Fibroblast of lung (primary cell): Measurements from ENCODE around the gene CENPL. TPM values are rescaled to one million over a fixed set of nuclear protein-coding genes. Genes with fewer than 3 reads are reported as not detected.
A peak's percentile ranks its signal among the peaks of the same experiment; 100 is the strongest.
"Not testable (repeated sequence)": the region's sequence is repeated elsewhere in the genome, so short reads cannot be mapped to it uniquely, and the experiment has no call there.

Experiments
- DNase-seq, 2 donors: peaks; one replicate each; pipeline versions ENCODE4 v3.0.0 to v3.0.0-alpha.2; 2010; ENCODE audit warnings: low read depth in 2 of 2
- H2AFZ ChIP-seq: 2 replicates; pipeline ENCODE4 v1.5.1; 2012; ENCODE audit warnings: low read length, control low read depth, inconsistent platforms
- H3K27ac ChIP-seq: 2 replicates; pipeline ENCODE4 v1.5.1; 2011; ENCODE audit warnings: low read length, control low read depth; ENCODE audit not compliant: insufficient read depth
- H3K27me3 ChIP-seq: 2 replicates; pipeline ENCODE4 v1.5.1; 2011; ENCODE audit warnings: mild to moderate bottlenecking, low read length; ENCODE audit not compliant: control insufficient read depth, insufficient read depth
- H3K36me3 ChIP-seq: 2 replicates; pipeline ENCODE4 v1.5.1; 2011; ENCODE audit warnings: low read length; ENCODE audit not compliant: control insufficient read depth, insufficient read depth
- H3K4me1 ChIP-seq: 2 replicates; pipeline ENCODE4 v1.5.1; 2011; ENCODE audit warnings: low read length; ENCODE audit not compliant: control insufficient read depth, insufficient read depth; ENCODE audit errors: extremely low read depth
- H3K4me2 ChIP-seq: 2 replicates; pipeline ENCODE4 v1.5.1; 2011; ENCODE audit warnings: low read length, control low read depth; ENCODE audit not compliant: insufficient read depth; ENCODE audit errors: extremely low read depth
- H3K4me3 ChIP-seq, 4 experiments: fragments of 200-600 bp in 1 of 4; sonication (generic) in 1 of 4; replicated peaks in 1 of 4; 2 replicates each; pipeline ENCODE4 v1.5.1; 2011 to 2016; ENCODE audit warnings: low read length in 4 of 4, low read depth in 3 of 4, mild to moderate bottlenecking in 3 of 4, control low read depth in 2 of 4, inconsistent platforms in 1 of 4, mixed read lengths in 1 of 4; ENCODE audit not compliant: insufficient read depth in 1 of 4; ENCODE audit errors: control extremely low read depth in 1 of 4
- H3K79me2 ChIP-seq: 2 replicates; pipeline ENCODE4 v1.5.1; 2012; ENCODE audit warnings: mild to moderate bottlenecking, low read length, inconsistent platforms; ENCODE audit not compliant: control insufficient read depth, insufficient read depth
- H3K9ac ChIP-seq: 2 replicates; pipeline ENCODE4 v1.5.1; 2011; ENCODE audit warnings: mild to moderate bottlenecking, low read length, control low read depth; ENCODE audit not compliant: insufficient read depth
- H3K9me3 ChIP-seq: 2 replicates; pipeline ENCODE4 v1.5.1; 2012; ENCODE audit warnings: low read depth, low read length; ENCODE audit not compliant: control insufficient read depth, insufficient read depth
- H4K20me1 ChIP-seq: 2 replicates; pipeline ENCODE4 v1.5.1; 2011; ENCODE audit warnings: low read length; ENCODE audit not compliant: control insufficient read depth, insufficient read depth; ENCODE audit errors: extremely low read depth
- CTCF ChIP-seq, 2 donors: IDR thresholded peaks in 1 of 2; conservative IDR thresholded peaks in 1 of 2; 1 replicate in 1 of 2; 2 replicates in 1 of 2; pipeline ENCODE4 v1.5.1; 2011 to 2012; ENCODE audit warnings: low read length in 2 of 2, control low read depth in 1 of 2, inconsistent platforms in 1 of 2, low read depth in 1 of 2, mild to moderate bottlenecking in 1 of 2
- EZH2 ChIP-seq: IDR thresholded peaks from 2 replicates; pipeline ENCODE4 v1.5.1; 2012; ENCODE audit warnings: low read length, control low read depth, mild to moderate bottlenecking; ENCODE audit errors: missing control alignments
- polyA plus RNA-seq, 2 donors: library from polyadenylated mRNA; depleted of rRNA in 1 of 2; stranded (reverse) in 1 of 2; unstranded in 1 of 2; fragments of >200 nt; gene quantifications; 2 replicates each; pipeline ENCODE4 v1.2.1, GENCODE V29; 2011 to 2012; ENCODE audit warnings: missing spikeins in 1 of 2
- total RNA-seq: library from RNA; depleted of rRNA; stranded (reverse); fragments of >200 nt; gene quantifications from 2 replicates; pipeline ENCODE4 v1.2.1, GENCODE V29; 2014

The CENPL gene
- total and polyA plus RNA-seq, 2 donors (not counting 1 experiment from before 2014, with no cell fraction given): 9.9 to 16.0 TPM

- Histone ChIP-seq H3K27ac (peak overlapping the region; percentile 92), H3K4me2 (peak overlapping the region; percentile 93), H4K20me1 (no peaks in the 10 kb centered on the region), H3K9me3 (no peaks in the 10 kb centered on the region), H2AFZ (peak overlapping the region; percentile 75), H3K4me1 (no peaks in the 10 kb centered on the region), H3K9ac (peak overlapping the region; percentile 56), H3K36me3 (no peaks in the 10 kb centered on the region), H3K79me2 (peaks cover 48% of the 10 kb centered on the region), H3K4me3 (peak overlapping the region; percentile 60 to 92 (median 86)), H3K27me3 (no peaks in the 10 kb centered on the region)
- no peak for DNase-seq
- TF ChIP-seq EZH2: no peak
- no peak for TF ChIP-seq CTCF (conservative IDR thresholded peaks at IDR 0.05 in 1 of 2, IDR thresholded peaks at IDR 0.05 in 1 of 2; ENCODE audit: low read depth in 1 of 2, low read length in 2 of 2)
Measured at GRCh38 chr1:173823781-173824314, 835 bp downstream of the CENPL start.

- H4K20me1 ChIP-seq: no peaks in the 10 kb centered on the region
- DNase-seq: no peak
- no peak overlapping the region for H2AFZ ChIP-seq
- TF ChIP-seq CTCF (conservative IDR thresholded peaks at IDR 0.05 in 1 of 2, IDR thresholded peaks at IDR 0.05 in 1 of 2; ENCODE audit: low read depth in 1 of 2, low read length in 2 of 2) (no peak), EZH2 (no peak)
- H3K9me3 ChIP-seq: no peaks in the 10 kb centered on the region
- peak overlapping the region; percentile 28 for H3K4me2 ChIP-seq
- no peak overlapping the region for H3K4me3 ChIP-seq
- peaks cover 62% of the 10 kb centered on the region for H3K79me2 ChIP-seq
- H3K27ac ChIP-seq: no peak overlapping the region
- H3K4me1 ChIP-seq: no peaks in the 10 kb centered on the region
- no peaks in the 10 kb centered on the region for H3K27me3 ChIP-seq
- H3K9ac ChIP-seq: no peak overlapping the region
- H3K36me3 ChIP-seq: no peaks in the 10 kb centered on the region
Measured at GRCh38 chr1:173821680-173822079, 3.0 kb downstream of the CENPL start.

GRCh38 chr1:173818459-173818858 is 6.2 kb downstream of the CENPL start:
- Histone ChIP-seq H4K20me1 (no peaks in the 10 kb centered on the region), H3K27me3 (no peaks in the 10 kb centered on the region), H3K27ac (no peak overlapping the region), H3K4me1 (no peaks in the 10 kb centered on the region), H3K79me2 (peaks cover 70% of the 10 kb centered on the region), H3K9me3 (no peaks in the 10 kb centered on the region), H3K9ac (no peak overlapping the region), H3K36me3 (no peaks in the 10 kb centered on the region), H3K4me2 (no peak overlapping the region), H2AFZ (no peak overlapping the region), H3K4me3 (no peak overlapping the region)
- TF ChIP-seq EZH2 (no peak), CTCF (conservative IDR thresholded peaks at IDR 0.05 in 1 of 2, IDR thresholded peaks at IDR 0.05 in 1 of 2; ENCODE audit: low read depth in 1 of 2, low read length in 2 of 2) (no peak)
- DNase-seq: no peak

- H3K9me3 ChIP-seq, H3K36me3 ChIP-seq, H3K9ac ChIP-seq, H3K27ac ChIP-seq, H4K20me1 ChIP-seq, H3K4me1 ChIP-seq, H2AFZ ChIP-seq, H3K4me3 ChIP-seq, H3K27me3 ChIP-seq, H3K4me2 ChIP-seq, DNase-seq: not testable (repeated sequence)
- peaks cover 35% of the 10 kb centered on the region for H3K79me2 ChIP-seq
Measured at GRCh38 chr1:173813654-173814053, 11.0 kb downstream of the CENPL start.
